GM12874 (cell line): ENCODE measurements around the gene ELAPOR2.

Experiments used
- CTCF ChIP-seq: IDR thresholded peaks from 2 replicates; pipeline ENCODE4 v1.5.1; 2011; ENCODE audit warnings: low read depth, mild to moderate bottlenecking, control low read depth, low read length, moderate library complexity; ENCODE audit not compliant: insufficient read depth

ELAPOR2 gene

DNA sequence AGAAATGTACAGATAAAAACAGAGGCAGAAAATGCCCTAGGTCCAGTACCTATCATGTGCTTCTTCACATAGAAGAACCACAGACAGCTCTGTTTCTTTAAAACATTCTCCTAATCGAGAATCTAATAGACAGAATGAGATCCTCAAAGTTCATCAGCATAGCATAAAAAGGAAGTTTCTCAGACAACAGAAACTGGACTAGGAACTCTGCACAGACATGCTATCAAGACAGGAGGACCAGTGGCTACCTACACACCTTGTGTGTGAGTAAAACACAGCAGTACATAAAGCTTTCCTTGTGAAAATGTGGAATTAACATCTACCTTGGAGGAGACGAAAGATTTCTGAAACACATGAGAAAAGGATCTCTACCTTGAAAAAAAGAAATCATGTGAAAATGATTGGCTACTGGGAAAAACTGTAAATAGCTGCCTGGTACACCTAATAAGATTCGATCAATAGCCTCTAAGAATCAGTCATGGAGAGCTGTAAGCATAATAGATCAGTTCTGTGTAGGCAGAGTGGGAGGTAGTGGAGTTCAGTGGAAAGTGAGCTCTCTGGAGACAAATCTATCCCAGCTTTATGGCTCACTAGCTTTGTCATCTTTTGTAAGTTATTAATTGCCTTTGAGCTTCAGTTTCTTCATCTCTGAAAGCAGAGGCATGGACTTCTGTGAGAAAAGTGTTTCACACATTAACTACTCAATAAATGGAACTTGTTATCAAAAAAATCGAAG lies 26.7 kb downstream of the ELAPOR2 start:
- TF ChIP-seq CTCF = no peak

DNA sequence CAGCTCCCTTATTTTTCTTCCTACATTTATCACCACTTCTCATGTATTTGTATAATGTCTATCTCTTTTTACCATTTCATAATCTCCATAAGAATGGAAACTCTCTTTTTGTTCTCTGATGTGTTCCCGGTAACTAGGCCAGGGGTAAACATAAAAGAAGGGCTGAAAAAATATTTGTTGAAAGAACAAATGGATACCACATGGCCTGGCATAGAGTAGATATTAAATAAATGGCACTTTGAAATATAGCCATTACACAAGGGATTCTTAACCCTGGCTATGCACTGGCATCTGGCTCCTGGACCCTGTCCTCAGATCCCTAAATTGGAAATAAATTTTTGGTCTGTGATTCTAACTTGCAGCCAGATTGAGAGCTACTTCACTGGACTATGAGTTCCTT lies 30.4 kb downstream of the ELAPOR2 start:
- TF ChIP-seq CTCF = no peak

DNA sequence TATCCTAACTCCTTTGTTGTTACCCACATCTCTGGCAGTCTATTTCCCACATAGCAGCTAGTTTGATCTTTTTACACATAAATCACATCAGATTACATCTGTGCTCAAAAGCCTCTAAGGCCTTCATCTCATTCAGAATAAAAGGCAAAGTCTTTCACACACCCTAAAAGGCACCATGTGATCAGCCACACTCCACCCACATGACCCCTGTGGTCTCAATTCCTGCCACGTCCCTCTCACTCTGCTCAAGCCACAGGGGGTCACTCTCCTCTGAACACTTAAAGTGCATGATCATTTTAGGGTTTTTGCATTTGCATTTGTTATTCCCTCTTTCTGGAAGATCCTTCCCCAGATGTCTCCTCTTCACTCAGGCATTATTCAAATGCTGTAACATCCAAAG lies 30.8 kb downstream of the ELAPOR2 start:
- TF ChIP-seq CTCF = no peak

DNA sequence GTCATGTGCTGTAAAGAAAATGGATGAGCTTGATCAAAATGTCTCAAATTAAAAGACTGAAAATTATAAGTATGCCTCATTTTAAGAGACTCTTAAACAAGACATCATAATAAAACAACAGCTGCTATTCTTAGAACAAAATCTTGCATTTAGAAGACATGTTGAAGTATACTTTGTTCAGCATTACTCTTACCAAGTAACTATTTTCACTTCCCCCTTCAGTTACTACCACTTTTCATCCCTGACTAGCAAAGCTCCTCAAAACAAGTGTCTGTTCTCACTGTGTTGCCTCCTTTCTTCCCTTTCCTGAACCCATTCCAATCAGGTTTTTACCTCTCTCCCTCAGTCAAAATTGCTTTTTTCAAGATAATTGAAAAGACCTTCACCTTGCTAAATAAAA lies 31.6 kb downstream of the ELAPOR2 start:
- no peak for TF ChIP-seq CTCF

DNA sequence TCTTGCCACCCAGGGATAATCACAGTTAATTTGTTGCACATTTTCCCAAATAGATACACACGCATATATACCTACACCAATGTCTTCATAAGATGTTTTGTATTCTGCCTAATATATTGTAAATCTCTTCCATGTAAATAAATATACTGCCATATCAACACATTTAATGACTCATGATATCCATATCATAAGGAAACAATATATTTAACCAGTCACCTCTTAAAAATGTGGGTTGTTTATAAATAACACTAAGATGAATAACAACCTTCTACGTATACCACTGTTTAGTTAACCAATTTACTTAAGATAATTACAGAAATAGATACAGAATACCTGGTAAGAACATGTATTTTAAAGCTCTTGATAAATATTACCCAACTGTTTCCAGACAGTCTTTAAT lies 38.2 kb downstream of the ELAPOR2 start:
- TF ChIP-seq CTCF = no peak

GRCh38 chr7:87016606-87017005 lies 42.8 kb downstream of the ELAPOR2 start:
- TF ChIP-seq CTCF = no peak

DNA sequence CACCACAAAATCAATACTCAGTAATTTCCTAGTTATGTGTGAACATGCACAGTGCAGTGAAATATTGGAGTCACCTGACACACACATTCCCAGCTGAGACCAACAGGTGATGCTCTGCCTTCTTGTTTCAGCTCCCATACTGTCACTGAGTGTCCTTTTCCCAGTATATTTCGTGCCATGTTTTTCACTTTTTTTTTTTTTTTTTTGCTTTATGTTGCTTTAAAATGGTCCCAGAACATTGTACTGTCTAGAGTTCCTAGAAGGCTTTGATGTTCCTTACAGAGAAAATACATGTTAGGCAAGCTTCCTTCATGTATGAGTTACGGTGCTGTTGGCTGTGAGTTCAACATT lies 45.6 kb downstream of the ELAPOR2 start:
- TF ChIP-seq CTCF = no peak
